Middle frontal gyrus (tissue), 1 donor: ENCODE results near the gene SBK2.

Experiments used
- DNase-seq: peaks from one replicate; pipeline ENCODE4 v3.0.0-alpha.2; 2015; ENCODE audit warnings: low spot score; ENCODE audit errors: extremely low spot score

SBK2 gene

DNA sequence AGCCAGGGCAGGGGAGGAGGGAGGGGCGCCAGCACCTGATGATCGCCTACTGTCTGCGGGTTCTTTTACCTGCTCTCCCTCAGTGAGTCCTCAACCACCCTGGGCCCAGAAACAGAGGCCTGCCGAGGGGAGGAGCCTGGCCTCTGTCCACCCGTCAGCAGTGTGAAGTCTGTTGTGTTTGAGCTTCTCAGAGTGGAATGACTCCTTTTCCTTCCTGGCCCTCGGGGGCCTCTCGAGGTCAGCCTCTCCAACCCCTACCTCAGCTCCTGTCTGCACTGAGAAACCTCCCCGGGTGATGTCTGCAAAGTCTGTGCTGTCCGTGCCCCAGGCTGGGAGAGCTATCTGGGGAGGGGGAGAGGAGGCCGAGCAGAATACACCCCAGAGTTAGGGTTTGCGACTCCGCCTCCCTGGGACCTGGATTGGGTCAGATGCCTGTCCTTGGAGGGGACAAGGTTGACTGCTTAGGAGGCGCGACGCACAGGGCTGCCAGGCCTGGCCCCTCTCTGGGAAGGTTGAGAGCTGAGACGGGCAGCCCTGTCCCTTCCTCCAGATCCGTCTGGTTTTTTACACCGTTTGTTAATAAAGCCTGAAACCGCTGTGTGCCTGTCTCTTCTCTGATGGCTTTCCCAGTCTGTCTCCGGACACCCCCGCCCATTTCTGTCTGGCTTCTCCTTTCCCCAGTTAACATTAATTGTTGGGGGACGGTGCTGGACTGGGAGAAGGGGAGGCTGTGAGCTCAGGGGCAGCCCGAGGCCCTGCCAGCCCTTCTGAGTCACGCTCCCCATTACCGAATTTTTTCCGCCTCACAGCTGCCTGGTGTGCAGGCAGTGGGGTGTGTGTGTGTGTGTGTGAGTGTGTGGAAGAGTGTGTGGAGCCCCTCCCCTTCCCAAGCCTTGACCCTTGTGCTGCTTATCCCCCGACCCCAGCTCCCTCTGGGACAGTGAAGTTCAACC lies 49.7 kb downstream of the SBK2 start:
- DNase-seq, result no peak

DNA sequence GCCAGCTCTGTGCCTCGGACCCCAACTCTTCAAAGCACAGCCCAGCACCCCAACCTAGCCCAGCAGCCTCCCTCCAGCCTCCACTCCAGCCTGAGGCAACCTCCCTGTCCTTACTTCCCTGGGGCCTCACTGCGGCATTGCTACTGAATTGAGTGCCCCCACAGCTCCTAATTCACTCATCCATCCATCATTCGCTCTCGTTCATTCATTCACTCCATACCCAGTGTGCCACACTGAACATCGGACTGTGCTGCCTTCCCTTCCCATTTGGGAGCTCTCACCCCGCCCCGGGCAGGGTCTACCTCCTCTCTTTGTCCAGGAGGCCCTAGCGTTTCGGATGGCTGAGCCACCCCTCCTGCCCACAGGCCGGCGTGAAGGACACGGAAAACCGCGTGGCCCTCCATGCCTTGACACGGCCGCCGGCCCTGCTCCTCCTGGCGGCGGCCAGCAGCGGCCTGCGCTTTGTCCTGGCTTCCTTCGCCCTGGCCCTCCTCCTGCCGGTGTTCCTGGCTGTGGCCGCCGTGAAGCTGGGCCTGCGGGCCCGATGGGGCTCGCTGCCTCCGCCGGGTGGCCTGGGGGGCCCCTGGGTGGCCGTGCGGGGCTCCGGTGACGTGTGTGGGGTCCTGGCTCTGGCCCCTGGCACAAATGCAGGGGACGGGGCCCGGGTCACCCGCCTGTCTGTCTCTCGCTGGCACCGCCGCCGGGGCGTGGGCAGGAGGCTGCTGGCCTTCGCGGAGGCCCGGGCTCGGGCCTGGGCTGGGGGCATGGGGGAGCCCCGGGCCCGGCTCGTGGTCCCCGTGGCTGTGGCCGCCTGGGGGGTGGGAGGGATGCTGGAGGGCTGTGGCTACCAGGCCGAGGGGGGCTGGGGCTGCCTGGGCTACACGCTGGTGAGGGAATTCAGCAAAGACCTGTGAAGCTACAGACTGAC lies 50.6 kb downstream of the SBK2 start:
- DNase-seq, result no peak

DNA sequence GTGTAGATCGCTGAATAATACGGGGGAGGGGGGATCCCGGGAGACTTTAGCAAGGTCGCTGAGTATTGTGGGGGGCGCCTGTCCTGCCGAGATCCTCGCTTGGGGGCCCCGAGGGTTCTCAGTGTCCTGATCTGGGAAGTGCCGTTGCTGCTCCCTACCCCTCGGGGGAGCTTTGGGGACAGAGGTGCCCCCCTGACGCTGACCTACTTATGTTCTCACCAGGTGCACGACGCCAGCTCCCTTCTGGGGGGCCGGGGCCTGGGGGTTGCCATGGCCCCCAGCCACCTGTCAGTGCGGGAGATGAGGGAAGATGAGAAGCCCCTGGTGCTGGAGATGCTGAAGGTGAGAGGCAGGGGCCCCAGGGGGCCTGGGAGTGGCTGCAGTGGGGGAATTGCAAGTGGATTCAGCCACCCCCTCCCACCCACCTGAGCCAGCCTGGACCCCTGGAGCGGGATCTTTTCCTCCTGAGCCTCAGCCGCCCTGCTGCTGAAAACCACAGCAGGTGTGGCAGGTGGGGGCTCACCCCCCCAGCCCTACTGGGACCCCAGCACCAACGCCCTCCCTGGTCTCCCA lies 51.4 kb downstream of the SBK2 start:
- DNase-seq, result no peak

DNA sequence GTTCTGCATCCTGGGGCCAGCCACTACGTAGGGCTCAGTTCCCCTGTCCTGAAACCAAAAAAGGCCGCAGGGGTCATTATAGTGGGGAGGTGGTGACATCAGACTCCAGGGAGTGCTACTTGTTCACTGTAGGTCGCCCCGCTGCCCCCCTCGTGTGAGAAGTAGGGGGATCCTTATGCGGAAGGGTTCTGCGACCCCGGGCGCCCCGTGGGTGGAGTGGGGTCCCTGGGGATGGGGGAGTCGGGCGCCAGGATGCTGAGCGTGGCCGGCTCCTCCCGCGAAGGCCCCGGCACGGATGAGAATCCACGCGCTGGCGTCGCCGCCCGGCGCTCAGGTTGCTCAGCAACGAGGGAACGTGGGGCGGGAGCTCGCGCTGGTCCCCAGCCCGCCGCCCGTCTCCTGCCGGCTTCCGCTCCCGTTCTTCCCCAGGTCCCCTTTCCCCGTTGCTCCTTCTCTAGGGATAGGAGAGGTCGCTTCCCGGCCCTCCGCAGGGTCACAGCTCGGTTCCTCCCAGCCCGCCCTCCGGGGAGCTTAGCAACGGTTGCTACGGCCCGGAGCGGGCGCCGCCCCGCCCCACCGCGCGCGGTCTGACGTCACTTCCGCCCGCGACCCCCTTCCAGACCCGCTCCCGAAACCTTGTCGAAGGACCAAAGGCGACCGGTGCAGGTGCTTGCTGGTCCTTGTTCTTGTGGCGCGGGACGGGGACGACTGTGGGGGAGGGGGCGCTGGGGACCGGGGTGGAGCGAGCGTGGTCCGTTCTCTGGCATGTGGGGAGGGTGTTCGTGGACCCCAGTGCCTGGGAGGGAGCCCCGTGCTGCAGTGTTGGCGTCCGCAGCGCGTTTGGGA lies 52.1 kb downstream of the SBK2 start, which contains the start of gene NAT14:
TSS of gene NAT14 (plus strand) at position 596 of the 846 bp plus-strand sequence. CDS start 521 bp downstream, outside the sequence.
- no peak for DNase-seq

DNA sequence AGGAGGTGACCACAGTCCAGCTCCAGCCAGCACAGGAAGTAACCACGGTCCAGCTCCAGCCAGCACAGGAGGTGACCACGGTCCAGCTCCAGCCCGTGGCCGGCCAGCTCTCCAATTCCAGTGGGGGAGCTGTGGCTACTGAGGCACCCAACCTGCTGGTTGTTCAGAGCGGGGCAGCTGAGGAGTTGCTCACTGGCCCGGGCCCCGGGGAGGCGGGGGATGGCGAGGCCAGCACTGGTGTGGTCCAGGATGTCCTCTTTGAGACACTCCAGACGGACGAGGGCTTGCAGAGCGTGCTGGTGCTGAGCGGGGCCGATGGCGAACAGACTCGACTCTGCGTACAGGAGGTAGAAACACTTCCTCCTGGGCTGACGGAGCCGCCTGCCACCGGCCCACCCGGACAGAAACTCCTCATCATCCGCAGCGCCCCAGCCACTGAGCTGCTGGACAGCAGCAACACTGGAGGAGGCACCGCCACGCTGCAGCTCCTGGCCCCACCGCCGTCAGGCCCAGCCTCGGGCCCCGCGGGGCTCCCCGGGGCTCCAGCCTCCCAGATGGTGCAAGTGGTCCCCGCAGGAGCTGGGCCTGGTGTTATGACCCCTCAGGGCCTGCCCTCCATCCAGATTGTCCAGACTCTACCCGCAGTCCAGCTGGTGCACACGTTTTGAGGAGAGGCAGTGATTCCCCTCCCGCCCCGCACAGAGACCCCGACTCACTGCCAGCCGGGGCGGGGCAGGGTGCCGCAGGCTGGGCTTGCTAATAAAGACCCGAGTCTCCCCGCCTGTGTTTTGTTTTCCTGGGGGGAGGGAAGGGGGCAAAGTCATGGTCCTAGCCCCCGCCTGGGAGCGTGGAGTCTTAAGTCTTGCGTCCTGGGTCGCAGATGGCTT lies 53.0 kb downstream of the SBK2 start:
- no peak for DNase-seq

DNA sequence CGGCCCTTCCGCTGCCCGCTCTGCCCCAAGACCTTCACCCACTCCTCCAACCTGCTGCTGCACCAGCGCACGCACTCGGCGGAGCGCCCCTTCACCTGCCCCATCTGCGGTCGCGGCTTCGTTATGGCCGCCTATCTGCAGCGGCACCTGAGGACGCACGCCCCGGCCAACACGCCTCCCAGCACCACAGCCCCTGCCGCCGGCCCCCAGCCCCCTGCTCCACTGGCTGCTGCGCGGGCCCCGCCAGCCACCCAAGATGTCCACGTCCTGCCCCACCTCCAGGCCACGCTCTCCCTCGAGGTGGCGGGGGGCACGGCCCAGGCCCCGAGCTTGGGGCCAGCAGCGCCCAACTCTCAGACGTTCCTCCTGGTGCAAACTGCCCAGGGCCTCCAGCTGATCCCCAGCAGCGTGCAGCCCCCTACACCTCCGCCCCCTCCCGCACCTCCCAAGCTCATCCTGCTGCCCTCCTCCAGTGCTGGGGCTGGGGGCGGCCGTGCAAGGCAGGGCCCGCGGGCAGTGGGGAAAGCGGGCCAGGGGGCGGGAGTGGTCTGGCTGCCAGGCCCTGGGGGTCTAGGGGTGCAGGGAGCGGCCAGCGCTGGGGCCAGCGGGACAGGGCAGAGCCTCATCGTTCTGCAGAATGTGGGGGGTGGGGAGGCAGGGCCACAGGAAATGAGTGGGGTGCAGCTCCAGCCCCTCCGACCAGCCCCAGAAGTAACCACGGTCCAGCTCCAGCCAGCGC lies 53.8 kb downstream of the SBK2 start:
- no peak for DNase-seq

DNA sequence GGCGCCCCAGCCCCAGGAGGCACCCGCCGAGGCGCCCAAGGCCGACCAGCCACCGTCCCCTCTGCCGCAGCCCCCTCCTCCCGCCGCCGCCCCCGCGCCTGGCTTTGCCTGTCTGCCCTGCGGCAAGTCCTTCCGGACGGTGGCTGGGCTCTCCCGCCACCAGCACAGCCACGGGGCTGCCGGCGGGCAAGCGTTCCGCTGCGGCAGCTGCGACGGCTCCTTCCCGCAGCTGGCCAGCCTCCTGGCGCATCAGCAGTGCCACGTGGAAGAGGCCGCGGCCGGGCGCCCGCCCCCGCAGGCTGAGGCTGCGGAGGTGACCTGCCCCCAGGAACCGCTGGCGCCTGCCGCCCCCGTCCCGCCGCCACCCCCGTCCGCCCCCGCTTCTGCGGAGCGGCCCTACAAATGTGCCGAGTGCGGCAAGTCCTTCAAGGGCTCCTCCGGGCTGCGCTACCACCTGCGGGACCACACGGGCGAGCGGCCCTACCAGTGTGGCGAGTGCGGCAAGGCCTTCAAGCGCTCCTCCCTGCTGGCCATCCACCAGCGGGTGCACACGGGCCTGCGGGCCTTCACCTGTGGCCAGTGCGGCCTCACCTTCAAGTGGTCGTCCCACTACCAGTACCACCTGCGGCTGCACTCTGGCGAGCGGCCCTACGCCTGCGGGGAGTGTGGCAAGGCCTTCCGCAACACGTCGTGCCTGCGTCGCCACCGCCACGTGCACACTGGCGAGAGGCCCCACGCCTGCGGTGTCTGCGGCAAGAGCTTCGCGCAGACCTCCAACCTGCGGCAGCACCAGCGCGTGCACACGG lies 54.6 kb downstream of the SBK2 start:
- DNase-seq, result no peak

DNA sequence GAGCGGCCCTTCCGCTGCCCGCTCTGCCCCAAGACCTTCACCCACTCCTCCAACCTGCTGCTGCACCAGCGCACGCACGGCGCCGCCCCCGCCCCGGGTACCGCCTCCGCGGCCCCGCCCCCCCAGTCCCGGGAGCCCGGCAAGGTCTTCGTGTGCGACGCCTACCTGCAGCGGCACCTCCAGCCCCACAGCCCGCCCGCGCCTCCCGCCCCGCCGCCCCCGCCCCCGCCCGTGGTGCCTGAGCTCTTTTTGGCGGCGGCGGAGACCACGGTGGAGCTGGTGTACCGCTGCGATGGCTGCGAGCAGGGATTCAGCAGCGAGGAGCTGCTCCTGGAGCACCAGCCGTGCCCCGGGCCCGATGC lies 55.2 kb downstream of the SBK2 start:
- no peak for DNase-seq

DNA sequence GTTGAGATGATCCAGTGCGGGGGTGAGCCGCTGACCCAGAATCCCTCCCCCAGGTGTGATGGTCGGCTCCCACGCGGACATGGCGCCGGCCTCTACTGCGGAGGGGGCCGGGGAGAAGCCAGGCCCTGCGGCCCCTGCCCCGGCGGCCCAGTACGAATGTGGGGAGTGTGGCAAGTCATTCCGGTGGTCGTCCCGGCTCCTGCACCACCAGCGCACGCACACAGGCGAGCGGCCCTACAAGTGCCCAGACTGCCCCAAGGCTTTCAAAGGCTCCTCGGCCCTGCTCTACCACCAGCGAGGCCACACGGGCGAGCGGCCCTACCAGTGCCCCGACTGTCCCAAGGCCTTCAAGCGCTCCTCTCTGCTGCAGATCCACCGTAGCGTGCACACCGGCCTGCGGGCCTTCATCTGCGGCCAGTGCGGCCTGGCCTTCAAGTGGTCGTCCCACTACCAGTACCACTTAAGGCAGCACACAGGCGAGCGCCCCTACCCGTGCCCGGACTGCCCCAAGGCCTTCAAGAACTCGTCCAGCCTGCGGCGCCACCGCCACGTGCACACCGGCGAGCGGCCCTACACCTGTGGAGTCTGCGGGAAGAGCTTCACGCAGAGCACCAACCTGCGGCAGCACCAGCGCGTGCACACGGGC lies 55.7 kb downstream of the SBK2 start:
- no peak for DNase-seq

DNA sequence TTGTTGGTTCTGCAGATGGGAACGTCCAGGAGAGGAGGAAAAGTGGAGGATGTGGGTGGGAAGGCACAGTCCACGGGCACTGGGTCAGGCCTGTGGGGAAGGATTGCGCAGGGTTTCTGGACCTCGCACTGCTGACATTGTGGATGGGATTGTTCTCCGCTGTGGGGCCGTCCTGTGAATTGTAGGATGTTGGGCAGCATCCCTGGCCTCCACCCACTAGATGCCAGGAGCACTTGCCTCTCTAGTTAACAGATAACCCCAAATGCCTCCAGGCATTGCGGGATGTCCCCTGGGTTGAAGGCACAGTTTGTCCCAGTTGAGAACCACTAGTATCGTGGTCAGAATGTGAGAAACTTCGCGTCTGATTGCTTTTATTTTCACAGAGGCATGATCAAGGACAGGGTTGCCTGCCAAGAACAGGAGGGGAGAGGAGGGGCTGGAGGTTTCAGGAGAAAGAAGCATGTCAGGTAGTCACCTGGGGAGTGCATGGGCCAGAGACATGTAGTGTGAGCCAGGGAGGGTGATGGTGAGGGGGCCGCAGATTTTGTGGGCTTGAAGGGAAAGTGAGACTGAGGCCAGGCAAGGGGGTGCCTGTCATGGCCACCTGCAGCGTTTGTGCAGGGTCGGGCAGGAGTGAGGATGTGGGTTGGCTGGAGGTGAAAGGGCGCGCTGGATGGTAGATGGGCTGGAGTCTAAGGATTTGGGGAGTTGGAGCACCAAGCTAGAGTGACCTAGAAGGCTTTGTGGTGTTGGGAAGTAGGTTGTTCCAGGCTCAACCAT lies 57.3 kb downstream of the SBK2 start:
- DNase-seq, result no peak

DNA sequence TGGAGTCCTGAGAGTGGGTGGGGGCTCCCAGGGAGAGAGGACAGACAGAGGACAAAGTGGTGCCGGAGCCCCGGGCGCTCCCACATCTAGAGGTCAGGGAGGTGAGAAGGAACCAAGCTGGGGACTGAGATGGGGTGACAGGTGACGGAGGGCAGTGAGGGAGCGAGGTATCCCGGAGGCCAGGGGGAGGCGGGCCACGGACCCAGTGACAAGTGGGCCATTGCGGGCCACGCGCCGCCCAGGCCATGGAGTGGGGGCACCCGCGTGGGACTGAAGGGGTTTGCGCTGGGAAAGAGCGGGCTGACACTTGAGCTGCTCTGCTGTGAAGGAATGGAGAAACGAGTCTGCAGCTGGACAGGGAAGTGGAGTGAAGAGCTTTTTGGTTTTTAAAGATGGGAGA lies 57.9 kb downstream of the SBK2 start:
- no peak for DNase-seq
